Stimulated activated CD4-positive, alpha-beta T cell treated with anti-CD3 and anti-CD28 coated beads, Interleukin-4, amount 100 ng/mL, for 48 hours (primary cell): ENCODE results near the gene TMEM63A.
A peak's percentile ranks its signal among the peaks of the same experiment; 100 is the strongest.
"Not testable (repeated sequence)": the region's sequence is repeated elsewhere in the genome, so short reads cannot be mapped to it uniquely, and the experiment has no call there.

Experiments used
- DNase-seq, 2 donors: peaks; one replicate each; pipeline ENCODE4 v3.0.0-alpha.2; 2020; ENCODE audit warnings: low read depth in 2 of 2

Gene TMEM63A

GRCh38 chr1:225881959-225882693 is at the start of gene TMEM63A:
TSS of gene TMEM63A (minus strand) at chr1:225882380. CDS start at chr1:225877580, 4,800 bp downstream.
- peak; percentile 74 to 86 for DNase-seq

DNA sequence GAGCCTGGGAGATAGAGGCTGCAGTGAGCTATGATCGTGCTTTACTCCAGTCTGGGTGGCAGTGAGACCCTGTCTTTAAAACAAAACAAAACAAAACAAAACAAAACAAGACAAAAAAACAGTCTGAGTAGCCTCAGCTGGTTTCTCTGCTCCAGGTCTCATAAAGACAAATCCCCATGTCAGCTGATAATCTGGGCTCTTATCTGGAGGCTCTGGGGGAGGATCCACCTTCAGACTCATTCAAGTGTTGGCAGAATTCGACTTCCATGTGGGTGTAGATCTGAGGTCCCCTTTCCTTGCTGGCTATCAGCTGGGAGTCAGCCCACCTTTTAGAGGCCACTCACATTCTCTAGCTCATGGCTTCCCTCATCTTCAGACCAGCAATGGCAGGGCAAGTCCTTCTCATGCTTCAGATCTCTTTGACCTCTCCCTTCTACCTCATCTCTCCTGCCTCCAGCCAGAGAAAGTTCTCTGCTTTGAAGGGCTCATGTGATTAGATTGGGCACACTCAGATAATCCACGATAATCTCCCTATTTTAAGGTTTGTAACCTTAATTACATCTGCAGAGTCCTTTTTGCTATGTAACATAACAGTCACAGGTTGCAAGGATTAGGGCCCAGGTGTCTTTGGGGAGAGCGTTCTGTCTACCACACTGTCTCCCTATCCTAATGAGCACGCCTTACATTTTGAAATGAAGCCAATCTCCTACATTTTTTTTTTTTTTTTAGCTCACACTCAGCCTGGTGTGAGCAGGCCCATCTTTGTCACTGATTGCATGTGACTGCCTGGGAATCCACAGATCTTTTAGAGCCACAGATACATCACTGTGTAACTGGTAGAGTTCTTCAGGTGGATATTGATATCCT is 49.3 kb upstream of the TMEM63A start:
- DNase-seq, result no peak

GRCh38 chr1:225930566-225930965 is 48.4 kb upstream of the TMEM63A start:
- no peak for DNase-seq

GRCh38 chr1:225929462-225929861 is 47.3 kb upstream of the TMEM63A start:
- not testable (repeated sequence) for DNase-seq

DNA sequence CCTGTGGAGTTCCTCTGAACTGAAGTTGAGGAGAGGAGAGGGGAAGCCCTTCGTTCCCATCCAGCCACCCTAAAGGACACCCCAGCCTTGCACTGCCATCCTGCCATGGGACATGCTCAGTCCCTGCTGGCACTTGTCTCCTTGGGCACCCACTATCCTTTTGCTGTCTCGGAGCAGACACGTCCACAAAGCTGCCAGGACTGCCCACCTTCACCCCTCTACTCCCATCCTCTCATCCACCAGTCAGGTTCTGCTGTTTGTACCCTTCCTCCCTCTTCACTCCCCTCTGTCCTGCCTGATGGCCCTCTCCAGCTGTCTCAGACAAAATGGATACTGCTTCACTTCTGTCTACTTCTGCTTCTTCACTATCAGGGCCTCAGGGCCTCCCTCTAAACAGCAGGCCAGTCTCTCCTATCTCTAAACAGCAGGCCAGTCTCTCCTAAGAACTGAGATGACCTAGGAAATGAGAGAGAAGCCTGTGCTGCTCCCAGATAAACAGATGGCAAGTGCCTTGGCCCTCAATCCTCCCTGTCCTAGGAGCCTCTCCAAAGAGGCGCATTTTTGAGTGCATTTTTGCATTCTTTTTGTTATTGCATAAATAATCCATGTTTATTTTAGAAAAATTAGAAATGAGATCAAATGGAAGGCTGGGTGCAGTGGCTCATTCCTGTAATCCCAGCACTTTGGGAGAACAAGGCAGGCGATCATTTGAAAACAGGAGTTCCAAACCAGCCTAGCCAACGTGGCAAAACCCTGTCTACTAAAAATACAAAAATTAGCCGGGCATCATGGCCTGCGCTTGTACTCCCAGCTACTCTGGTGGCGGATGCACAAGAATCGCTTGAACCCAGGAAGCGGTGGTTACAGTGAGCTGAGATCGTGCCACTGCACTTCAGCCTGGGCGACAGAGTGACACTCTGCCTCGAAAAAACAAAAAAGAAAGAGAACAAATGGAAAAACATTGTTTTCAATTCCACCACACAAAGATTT is 46.3 kb upstream of the TMEM63A start:
- DNase-seq, result no peak

DNA sequence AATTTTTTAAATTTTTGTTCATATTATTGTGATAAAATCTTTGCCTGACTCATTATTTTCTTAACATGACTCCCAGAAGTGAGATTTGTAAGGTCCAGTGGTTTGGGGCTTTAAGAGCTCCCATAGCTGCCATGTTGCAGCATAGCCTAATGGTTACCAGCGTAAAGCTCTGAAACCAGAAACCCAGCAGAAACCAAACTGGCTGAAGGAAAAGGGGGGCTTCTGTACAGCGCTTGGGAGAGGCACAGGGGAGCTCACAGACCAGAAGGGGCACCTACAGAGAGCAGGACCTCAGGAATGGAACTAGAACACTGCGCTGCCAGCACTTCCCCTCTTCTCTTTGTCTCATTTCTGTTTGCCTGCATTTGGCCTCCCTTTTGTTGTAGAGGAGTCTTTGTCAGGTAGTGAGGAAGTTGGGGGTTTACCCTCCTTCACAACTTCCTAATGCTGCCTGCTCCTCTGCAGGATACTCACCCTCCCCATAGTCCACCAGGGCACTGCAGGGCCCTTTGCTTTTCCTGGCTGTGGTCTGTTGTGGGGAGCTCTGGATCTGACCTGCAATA is 44.5 kb upstream of the TMEM63A start:
- no peak for DNase-seq

GRCh38 chr1:225923692-225924555 is 41.7 kb upstream of the TMEM63A start, which contains the start of gene PYCR2:
TSS of gene PYCR2 (minus strand) at chr1:225924250. CDS start at chr1:225924110, 140 bp downstream.
- DNase-seq, result peak; percentile 90 to 94

- DNase-seq, result no peak
Measured at GRCh38 chr1:225923381-225923691, 41.2 kb upstream of the TMEM63A start.

DNA sequence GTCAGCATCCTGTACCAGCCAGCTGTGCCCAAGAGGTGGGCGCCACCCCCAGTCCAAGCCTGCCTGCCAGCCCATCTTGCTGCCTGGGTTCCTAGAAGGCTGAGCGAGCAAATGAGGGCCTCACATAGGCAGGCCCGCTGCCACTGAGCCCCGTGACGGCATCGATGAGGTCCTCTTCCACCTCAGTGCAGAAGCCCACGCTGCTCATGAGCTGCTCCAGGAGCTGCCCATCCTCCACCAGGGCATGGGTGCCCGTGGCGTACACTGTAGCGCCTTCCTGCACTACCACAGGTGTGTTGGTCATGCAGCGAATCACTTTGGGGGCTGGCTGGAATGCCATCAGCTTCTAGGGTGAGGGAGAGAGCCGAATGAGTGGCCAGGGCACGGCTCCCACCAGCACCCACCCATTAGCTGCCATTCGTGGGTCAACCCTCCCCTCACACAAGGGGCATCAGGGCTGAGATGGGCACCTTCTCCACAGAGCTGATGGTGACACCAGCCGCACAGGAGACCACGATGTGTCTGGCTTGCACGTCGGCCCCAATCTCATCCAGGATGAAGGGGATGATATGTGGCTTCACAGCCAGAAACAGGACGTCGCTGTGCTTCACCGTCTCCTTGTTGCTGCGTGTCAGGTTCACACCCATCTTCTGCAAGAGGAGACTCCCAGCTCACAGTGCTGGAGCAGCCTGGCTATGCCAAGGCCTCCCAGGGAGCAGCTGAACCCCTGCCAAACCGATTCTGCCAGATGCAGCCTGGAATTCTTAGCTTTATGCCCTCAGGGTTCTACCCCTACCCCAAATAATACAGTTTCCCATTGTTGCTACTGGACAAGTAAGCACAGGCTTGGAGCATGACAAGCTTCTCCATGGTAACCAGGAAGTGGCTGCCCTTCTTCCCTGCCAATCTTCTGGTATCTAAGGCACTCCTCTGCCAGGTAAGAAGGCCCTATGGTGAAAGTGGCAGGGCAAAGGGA is 39.8 kb upstream of the TMEM63A start:
- DNase-seq, result no peak

DNA sequence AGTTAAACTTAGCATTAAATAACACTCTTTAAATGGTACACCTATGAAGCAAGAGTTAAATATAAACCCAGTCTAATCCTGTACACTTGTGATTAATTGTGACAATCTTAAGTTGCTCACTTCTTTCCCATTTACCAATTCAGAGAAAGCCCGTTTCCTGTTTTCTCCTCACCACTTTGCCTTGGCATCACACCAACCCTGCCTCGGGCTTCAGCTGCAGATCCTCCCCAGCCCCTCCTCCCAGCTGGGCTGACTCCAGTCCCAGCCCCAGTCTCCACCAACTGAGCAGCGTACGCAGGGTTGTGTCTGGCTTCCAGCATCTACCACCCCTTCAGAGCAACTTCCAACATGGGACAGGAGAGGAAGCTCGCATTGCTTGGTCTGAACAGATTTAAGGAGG is 37.7 kb upstream of the TMEM63A start:
- no peak for DNase-seq

- DNase-seq, result no peak
Measured at GRCh38 chr1:225918280-225918679, 36.1 kb upstream of the TMEM63A start.

DNA sequence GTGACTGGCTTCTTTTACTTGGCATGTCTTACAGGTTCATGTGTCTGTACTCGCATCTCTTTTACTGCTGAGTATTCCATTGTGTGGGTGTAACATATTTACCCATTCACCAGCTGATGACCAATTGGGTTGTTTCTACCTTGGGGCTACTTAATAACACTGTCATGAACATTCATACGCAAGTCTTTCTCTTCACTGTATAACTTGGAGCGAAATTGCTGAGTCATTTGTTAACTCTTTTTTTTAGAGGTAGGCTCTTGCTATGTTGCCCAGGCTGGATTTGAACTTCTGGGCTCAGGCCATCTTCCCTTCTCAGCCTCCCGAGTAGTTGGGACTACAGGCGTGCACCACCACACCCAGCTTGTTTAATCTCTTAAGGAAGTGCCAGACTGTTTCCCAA is 35.4 kb upstream of the TMEM63A start:
- DNase-seq, result no peak

- DNase-seq, result no peak
Measured at GRCh38 chr1:225917101-225917500, 34.9 kb upstream of the TMEM63A start.

GRCh38 chr1:225915538-225915991 is 33.4 kb upstream of the TMEM63A start:
- DNase-seq, result no peak

DNA sequence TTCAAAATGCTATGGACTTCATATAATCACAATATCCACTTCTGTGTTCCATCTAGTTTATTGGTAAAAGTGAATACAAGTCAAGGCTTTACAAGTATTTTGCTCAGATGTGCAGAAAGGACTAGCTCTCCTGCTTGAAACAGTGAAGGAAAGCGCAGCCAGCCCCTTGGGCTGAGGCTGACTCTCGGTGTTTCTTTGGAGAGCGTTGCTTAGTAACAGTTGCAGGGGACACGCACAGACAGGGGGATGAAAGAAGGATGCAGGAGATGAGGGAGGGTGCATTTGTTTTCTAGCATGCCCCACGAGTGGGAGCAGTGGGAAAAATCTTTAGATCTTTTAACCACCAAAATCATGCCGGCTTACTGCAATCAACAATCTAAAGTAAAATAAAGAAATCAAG is 32.8 kb upstream of the TMEM63A start:
- no peak for DNase-seq

- no peak for DNase-seq
Measured at GRCh38 chr1:225914391-225914790, 32.2 kb upstream of the TMEM63A start.

GRCh38 chr1:225911191-225912130 is 29.3 kb upstream of the TMEM63A start:
- DNase-seq, result peak; percentile 59 to 66

DNA sequence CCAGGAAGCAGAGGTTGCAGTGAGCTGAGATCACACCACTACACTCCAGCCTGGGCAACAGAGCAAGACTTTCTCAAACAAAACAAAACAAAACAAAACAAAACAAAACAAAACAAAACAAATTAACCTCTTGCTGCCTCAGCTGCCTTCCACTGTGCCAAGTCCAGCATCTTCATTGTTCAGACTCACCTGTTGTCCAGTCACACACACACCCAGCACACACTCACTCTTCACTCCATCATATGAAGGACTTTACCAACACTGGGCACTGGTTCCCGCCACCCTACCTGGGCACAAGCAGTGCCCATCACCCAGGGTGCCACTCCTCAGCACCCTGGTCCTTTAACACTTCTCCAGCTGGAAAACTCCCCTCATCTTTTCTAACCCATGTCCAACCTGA is 27.3 kb upstream of the TMEM63A start:
- DNase-seq, result no peak
